Skeletal muscle tissue (tissue), 4 donors: ENCODE results near the gene ARF3. TPM values are rescaled to one million over a fixed set of nuclear protein-coding genes. Genes with fewer than 3 reads are reported as not detected.
A peak's percentile ranks its signal among the peaks of the same experiment; 100 is the strongest.

Experiments
- H3K27ac ChIP-seq: one replicate; pipeline ENCODE4 v1.7.0; 2013; ENCODE audit warnings: mild to moderate bottlenecking, low read depth, low read length, inconsistent platforms
- H3K27me3 ChIP-seq, 3 donors: one replicate each; pipeline ENCODE4 v1.7.0; 2013; ENCODE audit warnings: low read length in 3 of 3; ENCODE audit not compliant: control insufficient read depth in 3 of 3, insufficient read depth in 3 of 3
- H3K36me3 ChIP-seq, 3 donors: one replicate each; pipeline ENCODE4 v1.7.0; 2013; ENCODE audit warnings: low read length in 3 of 3; ENCODE audit not compliant: control insufficient read depth in 3 of 3, insufficient read depth in 3 of 3
- H3K4me1 ChIP-seq, 3 donors: one replicate each; pipeline ENCODE4 v1.7.0; 2013; ENCODE audit warnings: low read length in 3 of 3, mild to moderate bottlenecking in 3 of 3; ENCODE audit not compliant: control insufficient read depth in 3 of 3, insufficient read depth in 3 of 3
- H3K4me3 ChIP-seq, 3 donors: one replicate each; pipeline ENCODE4 v1.7.0; 2013; ENCODE audit warnings: low read length in 3 of 3
- H3K9ac ChIP-seq, 3 donors: one replicate each; pipeline ENCODE4 v1.7.0; 2013; ENCODE audit warnings: low read length in 3 of 3, mild to moderate bottlenecking in 3 of 3, moderate library complexity in 2 of 3, low read depth in 1 of 3
- H3K9me3 ChIP-seq, 3 donors: one replicate each; pipeline ENCODE4 v1.7.0; 2013; ENCODE audit warnings: low read length in 3 of 3; ENCODE audit not compliant: control insufficient read depth in 3 of 3
- total RNA-seq: library from RNA; depleted of rRNA; stranded (reverse); fragments of >200 nt; gene quantifications from one replicate; pipeline ENCODE4 v1.2.3, GENCODE V29; 2014
- donor health status: Osteomylitis.

The ARF3 gene
- total RNA-seq, 1 donor from 2014 or later: 19.8 TPM

DNA sequence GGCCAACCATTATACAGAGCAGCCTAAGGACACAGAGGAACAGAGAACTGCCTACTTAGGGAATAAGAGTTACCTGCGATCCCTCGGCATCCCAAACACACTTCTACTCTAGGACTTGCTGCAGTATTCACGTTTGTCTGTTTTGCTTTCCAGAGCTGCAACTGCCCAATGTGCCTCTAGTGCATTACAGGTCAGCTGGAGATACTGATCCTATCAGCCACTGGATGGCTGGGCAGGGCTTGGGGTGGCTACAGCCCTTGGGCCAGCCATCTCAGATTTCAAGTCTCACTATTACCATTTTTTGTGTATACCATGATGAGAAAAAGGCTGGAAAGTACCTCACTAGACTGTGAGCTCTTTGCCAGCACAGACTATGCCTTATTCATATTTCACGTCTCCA is 4.6 kb downstream of the ARF3 start:
- Histone ChIP-seq H3K36me3 (peaks cover 0 to 5% (median 3%) of the 10 kb centered on the region in 3 donors), H3K9me3 (no peaks in the 10 kb centered on the region), H3K27me3 (no peaks in the 10 kb centered on the region), H3K4me1 (peaks cover 10 to 19% (median 11%) of the 10 kb centered on the region in 3 donors), H3K4me3 (no peak overlapping the region), H3K27ac (no peak overlapping the region), H3K9ac (no peak overlapping the region)

DNA sequence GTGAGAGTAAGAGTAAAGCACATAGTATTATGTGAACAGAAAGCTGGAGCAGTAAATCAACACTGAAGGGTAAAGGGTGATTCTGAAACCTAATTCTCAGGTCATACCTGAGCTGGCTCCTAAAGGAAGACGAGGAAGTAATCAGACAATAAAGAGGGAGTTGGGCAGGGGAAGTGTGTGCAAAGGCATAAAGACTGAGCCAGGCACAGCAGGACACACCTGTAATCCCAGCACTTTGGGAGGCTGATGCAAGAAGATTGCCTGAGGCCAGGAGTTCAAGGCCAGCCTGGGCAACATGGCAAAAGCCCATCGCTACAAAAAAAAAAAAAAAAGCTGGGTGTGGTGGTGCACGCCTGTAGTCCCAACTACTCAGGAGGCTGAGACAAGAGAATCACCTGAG is 9.6 kb downstream of the ARF3 start:
- H3K4me3 ChIP-seq: no peak overlapping the region
- peaks cover 0 to 6% (median 0%) of the 10 kb centered on the region in 3 donors for H3K4me1 ChIP-seq
- H3K9me3 ChIP-seq: no peaks in the 10 kb centered on the region
- H3K9ac ChIP-seq: peak overlapping the region in 1 of 3 donors; percentile 33
- H3K27ac ChIP-seq: no peak overlapping the region
- no peaks in the 10 kb centered on the region for H3K27me3 ChIP-seq
- peaks cover 0 to 8% (median under 1%) of the 10 kb centered on the region in 3 donors for H3K36me3 ChIP-seq

DNA sequence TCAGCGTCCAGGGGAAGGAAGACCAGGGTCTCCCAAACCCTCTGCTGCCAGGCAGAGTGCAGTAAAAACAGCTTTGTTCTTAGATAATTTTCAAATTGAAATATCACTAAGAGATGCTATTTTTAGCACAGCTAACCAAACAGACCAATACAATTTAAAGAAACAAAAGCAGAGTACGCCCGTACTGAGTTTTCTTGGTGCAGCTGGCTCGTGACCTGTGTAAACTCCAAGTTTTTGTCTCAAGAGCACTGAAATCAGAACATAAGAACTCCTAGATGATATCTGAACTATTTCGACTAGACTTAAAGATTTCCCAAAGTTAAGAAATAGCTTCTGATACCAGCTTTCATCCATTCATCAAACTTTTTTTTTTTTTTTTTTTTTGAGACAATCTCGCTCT is 10.3 kb downstream of the ARF3 start:
- no peak overlapping the region for H3K27ac ChIP-seq
- H3K36me3 ChIP-seq: peaks cover 0 to 3% (median 0%) of the 10 kb centered on the region in 3 donors
- peaks cover 0 to 6% (median 0%) of the 10 kb centered on the region in 3 donors for H3K4me1 ChIP-seq
- no peaks in the 10 kb centered on the region for H3K9me3 ChIP-seq
- H3K4me3 ChIP-seq: no peak overlapping the region
- no peaks in the 10 kb centered on the region for H3K27me3 ChIP-seq
- H3K9ac ChIP-seq: no peak overlapping the region

DNA sequence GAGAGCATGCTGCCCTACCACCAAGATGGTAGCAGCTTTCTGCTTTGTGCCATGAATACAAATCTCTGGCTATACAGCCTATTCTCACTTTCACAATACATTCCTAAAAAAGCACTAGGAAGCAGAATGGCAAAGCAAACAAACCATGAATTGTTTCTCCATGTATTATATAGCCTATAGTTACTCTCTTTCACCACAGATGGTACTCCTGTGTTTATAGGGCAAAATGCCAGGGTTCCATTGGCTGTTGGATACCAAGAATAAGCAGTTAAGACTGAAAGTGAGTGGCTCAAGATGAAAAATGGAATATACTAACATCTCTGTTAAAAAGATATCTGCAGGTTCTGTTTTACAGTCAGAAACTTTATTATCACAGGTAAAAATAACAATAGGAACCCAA is 11.1 kb downstream of the ARF3 start:
- Histone ChIP-seq H3K4me1 (peaks cover 0 to 6% (median 0%) of the 10 kb centered on the region in 3 donors), H3K4me3 (no peak overlapping the region), H3K9me3 (no peaks in the 10 kb centered on the region), H3K36me3 (peaks cover 0 to 4% (median 3%) of the 10 kb centered on the region in 3 donors), H3K27me3 (no peaks in the 10 kb centered on the region), H3K9ac (no peak overlapping the region), H3K27ac (no peak overlapping the region)

DNA sequence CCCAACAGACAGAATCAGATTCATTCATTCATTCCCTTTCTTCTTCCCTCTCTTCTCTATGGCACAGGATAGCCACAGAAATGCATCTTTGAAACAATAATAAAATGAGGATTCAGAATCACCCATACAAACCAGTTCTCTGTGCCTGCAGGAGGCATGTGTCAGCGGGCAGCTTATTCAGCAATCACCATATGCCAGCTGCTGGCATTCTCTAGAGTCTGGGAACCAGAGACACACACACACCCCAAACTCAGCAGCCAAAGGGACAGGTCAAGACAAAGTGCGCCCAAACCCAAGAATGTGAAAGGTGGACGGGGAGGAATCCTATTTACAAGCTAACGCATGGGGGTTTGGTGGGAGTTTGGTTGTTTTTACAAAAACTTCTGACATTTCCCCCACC is 14.1 kb downstream of the ARF3 start:
- H3K9ac ChIP-seq: no peak overlapping the region
- no peak overlapping the region for H3K4me3 ChIP-seq
- H3K9me3 ChIP-seq: no peaks in the 10 kb centered on the region
- H3K27me3 ChIP-seq: no peaks in the 10 kb centered on the region
- peaks cover 19 to 29% (median 28%) of the 10 kb centered on the region in 3 donors for H3K36me3 ChIP-seq
- H3K27ac ChIP-seq: no peak overlapping the region
- H3K4me1 ChIP-seq: peaks cover 0 to 6% (median 0%) of the 10 kb centered on the region in 3 donors

DNA sequence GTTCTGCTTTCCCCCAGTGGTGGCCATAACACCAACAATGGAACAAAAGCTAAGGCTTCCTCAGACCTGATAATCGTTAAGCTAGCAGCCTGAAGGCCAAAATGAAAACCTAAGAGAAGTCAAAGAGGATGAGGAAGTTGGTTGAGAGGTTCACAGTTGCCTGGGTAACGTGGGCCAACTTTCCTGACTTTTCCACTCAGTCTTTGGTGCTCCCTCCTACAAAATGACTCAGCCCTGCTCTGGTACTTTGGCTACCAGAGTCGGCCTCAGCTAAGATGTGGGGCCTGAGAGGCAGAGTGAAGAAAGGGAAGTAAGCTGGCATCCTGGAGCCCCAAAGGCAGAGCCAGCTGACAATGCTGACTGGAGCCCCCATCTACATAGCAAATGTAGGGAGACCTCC is 17.1 kb downstream of the ARF3 start:
- Histone ChIP-seq H3K27ac (no peak overlapping the region), H3K9ac (no peak overlapping the region), H3K36me3 (peaks cover 25 to 43% (median 29%) of the 10 kb centered on the region in 3 donors), H3K4me3 (no peak overlapping the region), H3K9me3 (no peaks in the 10 kb centered on the region), H3K4me1 (peaks cover 0 to 6% (median 0%) of the 10 kb centered on the region in 3 donors), H3K27me3 (no peaks in the 10 kb centered on the region)

DNA sequence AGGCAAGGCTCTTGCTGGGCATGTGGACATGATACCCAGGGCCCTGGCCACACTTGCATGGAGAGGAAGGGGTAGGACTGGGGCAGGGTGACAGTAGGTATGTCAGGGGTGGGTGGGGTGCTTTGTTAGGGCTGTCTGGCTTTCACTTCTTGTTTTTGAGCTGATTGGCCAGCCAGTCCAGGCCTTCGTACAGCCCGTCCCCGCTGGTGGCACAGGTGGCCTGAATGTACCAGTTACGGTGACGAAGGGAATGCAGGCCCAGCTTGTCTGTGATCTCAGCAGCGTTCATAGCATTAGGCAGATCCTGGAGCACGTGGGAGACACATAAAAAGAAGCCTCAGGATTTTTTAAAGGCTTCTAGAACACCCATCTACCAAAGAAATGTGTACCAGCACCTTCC is 18.5 kb downstream of the ARF3 start:
- Histone ChIP-seq H3K36me3 (peaks cover 25 to 45% (median 29%) of the 10 kb centered on the region in 3 donors), H3K27me3 (no peaks in the 10 kb centered on the region), H3K9me3 (no peaks in the 10 kb centered on the region), H3K4me3 (no peak overlapping the region), H3K27ac (no peak overlapping the region), H3K9ac (no peak overlapping the region), H3K4me1 (peaks cover 0 to 3% (median 0%) of the 10 kb centered on the region in 3 donors)

DNA sequence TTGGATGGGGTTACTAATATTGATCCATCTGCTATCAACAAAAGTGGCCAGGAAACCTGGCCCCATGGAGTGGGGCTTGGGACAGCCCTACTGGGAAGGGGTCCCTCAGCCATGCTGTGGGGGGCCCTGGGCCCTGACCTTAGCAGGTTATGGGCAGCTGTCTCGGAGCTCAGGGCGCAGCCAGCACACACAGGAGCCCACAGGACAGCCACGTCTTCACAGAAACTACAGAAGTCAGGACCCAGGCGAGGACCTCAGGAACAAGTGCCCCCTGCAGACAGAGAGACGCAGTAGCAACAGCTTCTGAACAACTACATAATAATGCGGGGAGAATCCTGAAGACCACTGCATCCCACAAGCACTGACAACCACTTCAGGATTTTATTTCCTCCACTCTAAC is 20.1 kb downstream of the ARF3 start:
- no peaks in the 10 kb centered on the region for H3K4me1 ChIP-seq
- H3K4me3 ChIP-seq: no peak overlapping the region
- H3K27ac ChIP-seq: no peak overlapping the region
- H3K27me3 ChIP-seq: no peaks in the 10 kb centered on the region
- no peaks in the 10 kb centered on the region for H3K9me3 ChIP-seq
- H3K36me3 ChIP-seq: peaks cover 25 to 53% (median 38%) of the 10 kb centered on the region in 3 donors
- no peak overlapping the region for H3K9ac ChIP-seq

DNA sequence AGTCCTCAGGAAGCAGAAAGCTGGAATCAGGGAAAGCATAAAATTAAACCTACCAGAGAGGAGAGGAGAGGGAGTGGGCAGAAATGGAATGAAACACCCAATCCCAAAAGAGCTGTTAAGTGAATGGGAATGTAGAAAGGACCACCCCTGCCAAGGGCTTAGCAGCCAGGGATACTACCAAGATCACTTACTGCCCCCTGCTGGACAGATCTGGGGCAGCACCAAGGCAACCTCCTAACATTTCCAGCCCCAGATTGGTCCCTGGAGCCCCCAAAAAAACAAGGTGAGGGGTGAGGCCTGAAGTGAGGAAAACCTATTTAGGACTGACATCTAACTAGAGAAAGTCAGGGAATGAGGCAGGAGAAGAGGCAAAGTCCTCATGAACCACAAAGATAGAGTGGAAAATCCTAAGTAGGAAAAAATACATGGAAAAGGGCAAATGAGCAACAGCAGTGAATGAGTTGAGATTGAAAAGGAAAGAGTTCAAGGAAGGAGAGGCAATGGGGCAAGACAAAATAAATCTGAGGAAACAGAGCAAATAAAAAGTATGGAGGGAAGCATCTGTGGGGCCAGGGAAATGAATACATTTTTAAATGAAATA is 20.8 kb downstream of the ARF3 start:
- Histone ChIP-seq H3K36me3 (peaks cover 25 to 54% (median 38%) of the 10 kb centered on the region in 3 donors), H3K4me3 (no peak overlapping the region), H3K27me3 (no peaks in the 10 kb centered on the region)

DNA sequence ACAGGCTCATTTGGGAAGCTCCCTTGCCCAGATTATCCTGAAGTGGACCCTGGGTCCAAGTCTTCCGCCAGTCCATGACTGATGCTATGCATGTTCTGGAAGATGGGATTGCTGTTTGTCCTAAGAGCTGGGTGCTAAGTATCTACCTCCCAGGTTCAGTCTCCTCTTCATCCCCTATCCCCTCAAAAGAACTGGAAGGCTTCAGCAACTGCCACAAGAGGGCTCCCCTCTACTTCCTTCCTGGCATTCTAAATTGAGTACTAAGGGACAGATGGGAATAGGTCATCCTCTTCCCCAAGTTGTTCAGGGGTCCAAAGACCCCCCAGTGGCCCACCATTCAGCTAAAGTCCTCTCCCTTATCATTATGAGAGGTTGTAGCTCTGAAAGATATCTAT is 23.0 kb downstream of the ARF3 start:
- peaks cover 11 to 38% (median 21%) of the 10 kb centered on the region in 3 donors for H3K36me3 ChIP-seq

More for the DNA sequence above, 20.8 kb downstream of the ARF3 start:
- Histone ChIP-seq H3K9me3 (no peaks in the 10 kb centered on the region), H3K4me1 (no peaks in the 10 kb centered on the region), H3K9ac (no peak overlapping the region), H3K27ac (no peak overlapping the region)

More for the DNA sequence above, 23.0 kb downstream of the ARF3 start:
- Histone ChIP-seq H3K4me3 (no peak overlapping the region), H3K9me3 (no peaks in the 10 kb centered on the region), H3K9ac (no peak overlapping the region), H3K27ac (no peak overlapping the region), H3K4me1 (no peaks in the 10 kb centered on the region), H3K27me3 (no peaks in the 10 kb centered on the region)
